Breast epithelium (tissue), 4 donors: ENCODE results near the gene EBF3. TPM values are rescaled to one million over a fixed set of nuclear protein-coding genes. Genes with fewer than 3 reads are reported as not detected.
A peak's percentile ranks its signal among the peaks of the same experiment; 100 is the strongest.

ENCODE experiments used
- DNase-seq, 2 donors: peaks; one replicate each; pipeline ENCODE4 v3.0.0-alpha.2; 2019; ENCODE audit warnings: low spot score in 2 of 2
- H3K27ac ChIP-seq, 2 donors: fragments of 200-600 bp; sonication (generic) in 1 of 2; one replicate each; pipeline ENCODE4 v1.5.1; 2016 to 2019; ENCODE audit warnings: mild to moderate bottlenecking in 1 of 2
- H3K27me3 ChIP-seq, 2 donors: fragments of 200-600 bp; sonication (generic) in 1 of 2; one replicate each; pipeline versions ENCODE4 v1.5.1 to v1.6.0; 2017 to 2019; ENCODE audit warnings: control low read depth in 1 of 2, mild to moderate bottlenecking in 1 of 2
- H3K36me3 ChIP-seq: fragments of 200-600 bp; one replicate; pipeline ENCODE4 v1.5.1; 2019
- H3K4me1 ChIP-seq, 2 donors: fragments of 200-600 bp; sonication (generic); one replicate each; pipeline ENCODE4 v1.5.1; 2016 to 2019; ENCODE audit warnings: control low read depth in 1 of 2
- H3K4me3 ChIP-seq, 3 donors: fragments of 200-600 bp; sonication (generic); 1 replicate in 2 of 3; 2 replicates in 1 of 3; pipeline ENCODE4 v1.5.1; 2016 to 2019; ENCODE audit warnings: mild to moderate bottlenecking in 3 of 3, moderate library complexity in 2 of 3
- H3K9me3 ChIP-seq, 2 donors: fragments of 200-600 bp; sonication (generic) in 1 of 2; one replicate each; pipeline ENCODE4 v1.5.1; 2016 to 2019; ENCODE audit warnings: control low read depth in 1 of 2
- CTCF ChIP-seq, 3 donors: fragments of 450-650 bp; IDR thresholded peaks; one replicate each; pipeline ENCODE4 v1.5.1; 2016 to 2017; ENCODE audit warnings: antibody characterized with exemption in 3 of 3, mild to moderate bottlenecking in 3 of 3, moderate library complexity in 3 of 3
- POLR2A ChIP-seq: fragments of 450-650 bp; IDR thresholded peaks from one replicate; pipeline ENCODE4 v1.6.1; 2016; ENCODE audit warnings: antibody characterized with exemption, mild to moderate bottlenecking, moderate library complexity
- POLR2AphosphoS5 ChIP-seq, 3 donors: sonication (generic); formaldehyde crosslinking; IDR thresholded peaks; one replicate each; pipeline ENCODE4 v1.6.1; 2017; ENCODE audit warnings: antibody characterized with exemption in 3 of 3
- intact Hi-C: fragments of 100-400 bp; cut with DNase I; formaldehyde crosslinking; loops from one replicate; pipeline ENCODE4 v1.15.1; 2023; ENCODE audit warnings: low total_unique reads
- total RNA-seq, 3 donors: library from RNA; depleted of rRNA; stranded (reverse); fragments of >200 nt; gene quantifications; one replicate each; pipeline ENCODE4 v1.1.0, GENCODE V29; 2016

EBF3 gene
- total RNA-seq, 3 donors from 2014 or later: 4.2 to 28.0 (median 6.6) TPM

DNA sequence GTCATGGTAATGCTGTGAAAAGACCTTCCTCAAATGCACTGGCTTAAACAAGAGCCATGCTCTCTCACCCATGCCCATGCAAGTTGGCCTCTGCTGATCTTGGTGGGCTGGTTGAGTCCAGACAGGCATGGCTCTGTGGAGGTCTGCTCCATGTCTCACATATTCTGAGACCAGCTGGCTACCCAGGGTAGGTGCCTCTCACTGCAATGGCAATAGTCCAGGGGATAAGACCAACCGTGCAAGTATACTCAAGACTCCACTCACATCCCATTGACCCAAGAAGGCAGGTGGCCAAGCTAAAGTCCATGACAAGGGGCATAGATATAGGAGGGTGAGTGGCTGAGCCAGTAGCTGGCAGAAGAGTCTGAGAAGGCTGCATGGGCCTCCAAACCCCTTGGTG lies 14.2 kb upstream of the EBF3 start:
- H3K27ac ChIP-seq: no peak overlapping the region
- intact Hi-C loops: no loop called here
- TF ChIP-seq CTCF (IDR thresholded peaks at IDR 0.05) (no peak), POLR2A (no peak), POLR2AphosphoS5 (IDR thresholded peaks at IDR 0.05) (no peak)
- H3K9me3 ChIP-seq: peaks cover 3 to 17% of the 10 kb centered on the region in 2 donors
- H3K36me3 ChIP-seq: no peaks in the 10 kb centered on the region
- H3K4me3 ChIP-seq: no peak overlapping the region
- no peak for DNase-seq
- H3K4me1 ChIP-seq: no peaks in the 10 kb centered on the region
- peaks cover 0 to 32% of the 10 kb centered on the region in 2 donors for H3K27me3 ChIP-seq

- no peak overlapping the region for H3K27ac ChIP-seq
- intact Hi-C loops: no loop called here
- no peak for DNase-seq
- H3K36me3 ChIP-seq: no peaks in the 10 kb centered on the region
- H3K27me3 ChIP-seq: peaks cover 0 to 37% of the 10 kb centered on the region in 2 donors
- TF ChIP-seq POLR2AphosphoS5 (IDR thresholded peaks at IDR 0.05): no peak
- TF ChIP-seq CTCF (IDR thresholded peaks at IDR 0.05): no peak
- TF ChIP-seq POLR2A: no peak
- no peaks in the 10 kb centered on the region for H3K4me1 ChIP-seq
- H3K9me3 ChIP-seq: peaks cover 0 to 12% of the 10 kb centered on the region in 2 donors
- no peak overlapping the region for H3K4me3 ChIP-seq
These were observed 13.7 kb upstream of the EBF3 start for GRCh38 chr10:129977794-129978193.

- Histone ChIP-seq H3K27me3 (peaks cover 10 to 76% of the 10 kb centered on the region in 2 donors), H3K27ac (no peak overlapping the region), H3K4me1 (peaks cover 8 to 13% of the 10 kb centered on the region in 2 donors), H3K36me3 (no peaks in the 10 kb centered on the region), H3K4me3 (no peak overlapping the region), H3K9me3 (no peaks in the 10 kb centered on the region)
- intact Hi-C loops: no loop called here
- DNase-seq: no peak
- TF ChIP-seq POLR2A (no peak), POLR2AphosphoS5 (IDR thresholded peaks at IDR 0.05) (no peak), CTCF (IDR thresholded peaks at IDR 0.05) (no peak)
These were observed 9.6 kb upstream of the EBF3 start for GRCh38 chr10:129973674-129974059.

- TF ChIP-seq POLR2AphosphoS5 (IDR thresholded peaks at IDR 0.05) (no peak), POLR2A (no peak), CTCF (IDR thresholded peaks at IDR 0.05) (no peak)
- intact Hi-C loops: no loop called here
- peaks cover 14 to 82% of the 10 kb centered on the region in 2 donors for H3K27me3 ChIP-seq
- no peak for DNase-seq
- no peak overlapping the region for H3K27ac ChIP-seq
- no peaks in the 10 kb centered on the region for H3K36me3 ChIP-seq
- no peaks in the 10 kb centered on the region for H3K9me3 ChIP-seq
- H3K4me3 ChIP-seq: peak overlapping the region in 2 of 3 donors; percentile 41 to 65
- peaks cover 8 to 13% of the 10 kb centered on the region in 2 donors for H3K4me1 ChIP-seq
These were observed 9.0 kb upstream of the EBF3 start for GRCh38 chr10:129972966-129973673.

DNA sequence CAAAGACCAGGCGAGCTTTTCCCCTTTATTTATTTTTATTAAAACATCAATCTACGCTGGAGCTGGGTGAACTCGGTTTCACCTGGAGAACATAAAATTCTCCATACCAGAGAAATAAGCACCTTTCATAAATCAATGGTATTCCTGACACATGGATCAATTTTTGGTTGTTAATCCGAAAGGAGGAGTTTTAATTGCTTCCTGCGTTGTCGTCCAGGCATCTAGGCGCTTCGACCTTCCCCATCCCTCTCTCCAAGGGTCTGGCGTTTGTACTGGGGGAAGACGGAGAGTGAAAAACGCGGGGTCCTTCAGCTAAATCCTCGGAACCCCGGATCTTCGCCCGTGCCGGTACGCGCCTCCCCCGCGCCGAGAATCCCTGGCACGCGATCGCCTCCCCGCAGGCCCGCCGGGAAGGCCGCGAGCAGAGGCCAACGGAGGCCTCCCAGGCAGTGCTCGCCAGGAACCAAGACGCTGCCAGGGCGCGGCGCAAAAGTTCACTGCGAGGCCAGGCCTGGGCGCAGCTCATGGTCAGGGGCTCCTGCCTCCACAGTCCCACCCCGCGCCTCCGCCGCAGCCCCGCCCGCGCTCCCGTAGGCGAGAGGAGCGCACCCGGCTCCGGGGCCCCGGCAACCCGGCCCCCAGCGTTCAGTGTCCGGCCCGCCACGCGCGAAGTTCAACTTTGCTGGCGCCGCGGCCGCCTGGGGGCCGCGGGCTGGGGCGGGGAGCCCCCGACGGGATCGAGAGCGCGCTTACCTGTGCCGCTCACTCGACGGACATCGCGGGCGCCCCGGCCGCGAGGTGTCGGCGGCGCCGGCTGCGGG lies 8.3 kb upstream of the EBF3 start:
- H3K36me3 ChIP-seq: no peaks in the 10 kb centered on the region
- H3K9me3 ChIP-seq: no peaks in the 10 kb centered on the region
- no peak overlapping the region for H3K27ac ChIP-seq
- peaks cover 8 to 13% of the 10 kb centered on the region in 2 donors for H3K4me1 ChIP-seq
- intact Hi-C loops: no loop called here
- H3K4me3 ChIP-seq: peak overlapping the region in 2 of 3 donors; percentile 41 to 65
- no peak for DNase-seq
- TF ChIP-seq POLR2A: no peak
- no peak for TF ChIP-seq POLR2AphosphoS5 (IDR thresholded peaks at IDR 0.05)
- no peak for TF ChIP-seq CTCF (IDR thresholded peaks at IDR 0.05)
- peaks cover 19 to 89% of the 10 kb centered on the region in 2 donors for H3K27me3 ChIP-seq
